Activated T-helper 17 cell treated with anti-CD3 and anti-CD28 coated beads, Interleukin-2, amount 50 U/mL, for 72 hours (primary cell): ENCODE data around the gene LYSMD1. TPM values are rescaled to one million over a fixed set of nuclear protein-coding genes. Genes with fewer than 3 reads are reported as not detected.

Source experiments
- ATAC-seq: fragments of 150-1000 bp; cut with Tn5 transposase; replicated peaks from 2 replicates; pipeline ENCODE4 v1.10.0; 2021; ENCODE audit warnings: mild to moderate bottlenecking, moderate library complexity
- H3K27ac Mint-ChIP-seq: one replicate; pipeline ENCODE4 v1.8.0; 2022; ENCODE audit warnings: mixed read lengths
- H3K27me3 Mint-ChIP-seq: one replicate; pipeline ENCODE4 v1.8.0; 2022; ENCODE audit warnings: mixed read lengths
- H3K36me3 Mint-ChIP-seq: one replicate; pipeline ENCODE4 v1.8.0; 2022; ENCODE audit warnings: low read depth, mild to moderate bottlenecking, mixed read lengths
- H3K4me1 Mint-ChIP-seq: one replicate; pipeline ENCODE4 v1.8.0; 2022; ENCODE audit warnings: mixed read lengths
- H3K4me3 Mint-ChIP-seq: one replicate; pipeline ENCODE4 v1.8.0; 2022; ENCODE audit warnings: mild to moderate bottlenecking, mixed read lengths
- H3K9me3 Mint-ChIP-seq: one replicate; pipeline ENCODE4 v1.8.0; 2022; ENCODE audit warnings: mixed read lengths
- total RNA-seq, 2 donors: library from RNA; stranded (reverse); gene quantifications; one replicate each; pipeline ENCODE4 v1.2.3, GENCODE V29; 2022

Gene LYSMD1
- total RNA-seq, 2 donors from 2014 or later, result 7.9 to 15.7 TPM

- Mint-ChIP-seq H3K36me3 (no peaks in the 10 kb centered on the region), H3K4me1 (no peaks in the 10 kb centered on the region), H3K4me3 (no peak overlapping the region), H3K9me3 (no peaks in the 10 kb centered on the region), H3K27ac (no peak overlapping the region), H3K27me3 (peaks cover 3% of the 10 kb centered on the region)
- no peak for ATAC-seq
Observed at GRCh38 chr1:151135433-151136385, 30.0 kb downstream of the LYSMD1 start.

- H3K4me1 Mint-ChIP-seq, result no peaks in the 10 kb centered on the region
- H3K36me3 Mint-ChIP-seq, result no peaks in the 10 kb centered on the region
- H3K27me3 Mint-ChIP-seq, result peaks cover 7% of the 10 kb centered on the region
- H3K4me3 Mint-ChIP-seq, result no peak overlapping the region
- ATAC-seq, result no peak
- no peaks in the 10 kb centered on the region for H3K9me3 Mint-ChIP-seq
- no peak overlapping the region for H3K27ac Mint-ChIP-seq
Observed at GRCh38 chr1:151134991-151135390, 30.7 kb downstream of the LYSMD1 start.

DNA sequence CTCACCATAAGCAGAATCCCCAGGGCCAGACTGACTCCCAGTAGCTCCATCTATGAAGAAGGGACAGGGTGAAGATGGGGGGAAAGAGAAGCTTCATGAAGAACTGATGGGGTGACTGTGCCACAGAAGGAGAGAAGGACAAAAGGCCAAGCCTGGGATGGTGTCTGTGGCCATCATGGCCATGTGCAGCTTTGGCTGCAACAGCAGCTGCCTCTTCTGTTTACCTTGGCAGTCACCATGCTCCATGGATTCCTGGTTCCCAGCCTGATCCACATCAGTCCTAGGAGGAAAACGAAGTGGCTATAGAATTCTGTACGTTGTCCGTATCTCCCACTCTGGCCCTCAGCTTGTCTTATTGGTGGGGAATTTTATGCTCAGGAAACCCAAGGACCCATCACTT lies 31.3 kb downstream of the LYSMD1 start:
- ATAC-seq, result no peak
- Mint-ChIP-seq H3K27ac (no peak overlapping the region), H3K36me3 (no peaks in the 10 kb centered on the region), H3K9me3 (no peaks in the 10 kb centered on the region), H3K4me3 (no peak overlapping the region), H3K4me1 (no peaks in the 10 kb centered on the region), H3K27me3 (peaks cover 7% of the 10 kb centered on the region)

GRCh38 chr1:151133018-151133806 lies 32.5 kb downstream of the LYSMD1 start:
- Mint-ChIP-seq H3K36me3 (no peaks in the 10 kb centered on the region), H3K9me3 (no peaks in the 10 kb centered on the region), H3K4me3 (no peak overlapping the region)

GRCh38 chr1:151132335-151133017 lies 33.2 kb downstream of the LYSMD1 start:
- Mint-ChIP-seq H3K4me1 (no peaks in the 10 kb centered on the region), H3K4me3 (peak overlapping the region; percentile 70), H3K27ac (no peak overlapping the region), H3K36me3 (no peaks in the 10 kb centered on the region), H3K27me3 (peaks cover 7% of the 10 kb centered on the region), H3K9me3 (no peaks in the 10 kb centered on the region)
- no peak for ATAC-seq

More at GRCh38 chr1:151133018-151133806, 32.5 kb downstream of the LYSMD1 start:
- Mint-ChIP-seq H3K4me1 (no peaks in the 10 kb centered on the region), H3K27ac (no peak overlapping the region), H3K27me3 (peaks cover 7% of the 10 kb centered on the region)
- ATAC-seq, result no peak

- peak overlapping the region; percentile 7 for H3K27ac Mint-ChIP-seq
- H3K27me3 Mint-ChIP-seq, result peaks cover 7% of the 10 kb centered on the region
- H3K9me3 Mint-ChIP-seq, result no peaks in the 10 kb centered on the region
- H3K4me3 Mint-ChIP-seq, result peak overlapping the region; percentile 70
- H3K36me3 Mint-ChIP-seq, result no peaks in the 10 kb centered on the region
- no peaks in the 10 kb centered on the region for H3K4me1 Mint-ChIP-seq
- ATAC-seq, result peak; percentile 25
Observed at GRCh38 chr1:151131701-151132334, 33.9 kb downstream of the LYSMD1 start.

DNA sequence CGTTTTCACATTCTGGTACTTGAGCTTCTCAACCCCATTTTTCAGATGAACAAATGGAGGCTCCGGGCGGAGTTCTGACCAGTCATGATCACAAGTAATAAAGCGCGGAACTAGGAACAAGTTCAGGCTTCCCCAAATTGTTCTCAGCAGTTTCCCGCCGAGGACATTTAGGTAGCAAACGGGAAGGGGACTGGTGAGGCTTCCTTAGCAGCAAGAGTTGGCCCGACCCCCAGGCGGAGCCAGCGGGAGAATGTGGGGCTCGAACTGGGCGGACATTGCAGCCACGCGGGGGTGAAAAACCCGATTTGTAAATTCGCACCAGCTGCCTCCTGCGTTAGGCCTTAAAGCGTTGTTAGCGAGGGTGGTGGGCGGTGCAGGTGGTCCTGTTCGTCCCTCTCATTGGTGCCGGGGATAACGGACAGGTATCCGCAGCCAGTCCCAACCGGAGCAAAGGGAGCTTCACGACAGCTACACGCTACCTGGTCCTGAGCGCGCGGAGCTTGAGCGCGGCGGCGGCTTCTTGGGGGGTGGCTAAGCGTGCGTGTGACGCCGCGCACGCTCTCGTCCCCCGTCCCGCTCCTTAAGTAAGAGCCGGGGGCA lies 34.6 kb downstream of the LYSMD1 start:
- H3K9me3 Mint-ChIP-seq, result no peaks in the 10 kb centered on the region
- H3K27me3 Mint-ChIP-seq, result peaks cover 7% of the 10 kb centered on the region
- peak overlapping the region; percentile 7 for H3K27ac Mint-ChIP-seq
- H3K36me3 Mint-ChIP-seq, result no peaks in the 10 kb centered on the region
- ATAC-seq, result peak; percentile 95
- H3K4me1 Mint-ChIP-seq, result no peaks in the 10 kb centered on the region
- H3K4me3 Mint-ChIP-seq, result peak overlapping the region; percentile 70

DNA sequence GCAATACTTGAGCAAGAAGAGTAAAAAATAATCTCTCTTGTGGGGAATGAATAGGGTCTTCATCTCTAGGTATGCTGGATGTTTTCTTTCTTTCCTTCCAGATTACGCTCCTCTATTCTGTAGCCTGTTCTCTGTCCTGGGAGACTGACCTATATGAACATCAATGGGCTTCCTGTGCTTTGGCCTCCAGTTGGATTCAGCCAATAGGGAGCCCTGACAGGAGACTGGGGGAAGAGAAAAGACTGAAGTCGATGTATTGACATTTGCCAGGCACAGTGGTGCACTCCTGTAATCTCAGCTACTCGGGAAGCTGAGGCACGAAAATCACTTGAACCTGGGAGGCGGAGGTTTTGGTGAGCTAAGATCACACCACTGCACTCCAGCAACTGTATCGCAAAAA lies 36.9 kb downstream of the LYSMD1 start:
- H3K36me3 Mint-ChIP-seq, result no peaks in the 10 kb centered on the region
- H3K27ac Mint-ChIP-seq, result no peak overlapping the region
- H3K27me3 Mint-ChIP-seq, result peaks cover 7% of the 10 kb centered on the region
- peaks cover 9% of the 10 kb centered on the region for H3K4me1 Mint-ChIP-seq
- ATAC-seq, result no peak
- H3K9me3 Mint-ChIP-seq, result no peaks in the 10 kb centered on the region
- H3K4me3 Mint-ChIP-seq, result no peak overlapping the region

GRCh38 chr1:151124763-151125403 lies 40.8 kb downstream of the LYSMD1 start:
- H3K4me3 Mint-ChIP-seq, result no peak overlapping the region
- peaks cover 14% of the 10 kb centered on the region for H3K4me1 Mint-ChIP-seq
- H3K27ac Mint-ChIP-seq, result peak overlapping the region; percentile 42
- no peaks in the 10 kb centered on the region for H3K36me3 Mint-ChIP-seq
- H3K9me3 Mint-ChIP-seq, result no peaks in the 10 kb centered on the region
- ATAC-seq, result no peak
- H3K27me3 Mint-ChIP-seq, result no peaks in the 10 kb centered on the region

DNA sequence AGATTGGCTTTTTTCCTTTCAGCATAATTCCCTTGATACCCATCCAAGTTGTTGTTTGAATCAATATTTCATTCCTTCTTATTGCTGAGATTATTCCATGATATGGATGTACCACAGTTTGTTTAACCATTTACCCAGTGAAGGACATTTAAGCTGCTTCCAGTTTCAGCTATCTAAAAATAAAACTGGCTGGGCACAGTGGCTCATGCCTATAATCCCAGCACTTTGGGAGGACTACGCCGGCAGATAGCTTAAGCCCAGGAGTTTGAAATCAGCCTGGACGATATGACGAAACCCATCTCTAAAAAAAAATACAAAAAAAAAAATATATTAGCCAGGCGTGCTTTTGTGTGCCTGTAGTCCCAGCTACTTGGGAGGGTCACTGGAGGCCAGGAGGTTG lies 51.8 kb downstream of the LYSMD1 start:
- no peak overlapping the region for H3K4me3 Mint-ChIP-seq
- H3K4me1 Mint-ChIP-seq, result no peaks in the 10 kb centered on the region
- H3K27ac Mint-ChIP-seq, result no peak overlapping the region
- no peaks in the 10 kb centered on the region for H3K36me3 Mint-ChIP-seq
- no peak for ATAC-seq
- H3K27me3 Mint-ChIP-seq, result no peaks in the 10 kb centered on the region
- H3K9me3 Mint-ChIP-seq, result no peaks in the 10 kb centered on the region

Other genes with a start within 250 kb of the LYSMD1 start
- 10 to 100 TPM; 49.3 to 74.3 TPM for gene SETDB1, start 239.5 kb downstream of the LYSMD1 start, total RNA-seq
- 100 to 1,000 TPM; 114 to 212 TPM for gene CERS2, start 191.1 kb downstream of the LYSMD1 start, total RNA-seq
- gene ANXA9, start 183.6 kb downstream of the LYSMD1 start, total RNA-seq, result under 1 TPM; 0.19 to 0.30 TPM
- gene MINDY1, start 159.0 kb downstream of the LYSMD1 start, total RNA-seq, result 10 to 100 TPM; 10.9 to 22.6 TPM
- gene PRUNE1, start 157.5 kb downstream of the LYSMD1 start, total RNA-seq, result 10 to 100 TPM; 12.5 to 15.3 TPM
- 1 to 10 TPM; 1.4 to 4.5 TPM for gene BNIPL, start 129.3 kb downstream of the LYSMD1 start, total RNA-seq
- 1 to 10 TPM in 1 of 2 donors, under 1 TPM in 1; 0.71 to 1.2 TPM for gene C1orf56, start 118.2 kb downstream of the LYSMD1 start, total RNA-seq
- 100 to 1,000 TPM in 1 of 2 donors, 10 to 100 TPM in 1; 99.7 to 121 TPM for gene CDC42SE1, start 106.3 kb downstream of the LYSMD1 start, total RNA-seq
- gene MLLT11, start 105.5 kb downstream of the LYSMD1 start, total RNA-seq, result 1 to 10 TPM; 1.7 to 4.0 TPM
- gene GABPB2, start 95.1 kb downstream of the LYSMD1 start, total RNA-seq, result 10 to 100 TPM in 1 of 2 donors, 1 to 10 TPM in 1; 5.8 to 11.7 TPM
- gene SEMA6C, start 19.3 kb downstream of the LYSMD1 start, total RNA-seq, result 1 to 10 TPM; 5.4 to 6.3 TPM
- gene TNFAIP8L2, start 9.3 kb downstream of the LYSMD1 start, total RNA-seq, result 10 to 100 TPM; 12.0 to 22.9 TPM
- 10 to 100 TPM; 55.3 to 69.4 TPM for gene SCNM1, start 242 bp upstream of the LYSMD1 start, total RNA-seq
- 1 to 10 TPM in 1 of 2 donors, under 1 TPM in 1; 0.82 to 1.5 TPM for gene TMOD4, start 10.1 kb upstream of the LYSMD1 start, total RNA-seq
- 10 to 100 TPM; 62.2 to 77.9 TPM for gene VPS72, start 24.3 kb upstream of the LYSMD1 start, total RNA-seq
- 10 to 100 TPM; 72.2 to 80.7 TPM for gene PIP5K1A, start 32.6 kb upstream of the LYSMD1 start, total RNA-seq
- 100 to 1,000 TPM; 174 to 196 TPM for gene PSMD4, start 88.8 kb upstream of the LYSMD1 start, total RNA-seq
- gene ZNF687, start 116.4 kb upstream of the LYSMD1 start, total RNA-seq, result 10 to 100 TPM; 24.9 to 29.6 TPM
- gene PI4KB, start 161.5 kb upstream of the LYSMD1 start, total RNA-seq, result 10 to 100 TPM; 70.0 to 76.8 TPM
- 10 to 100 TPM; 48.0 to 86.0 TPM for gene RFX5, start 181.3 kb upstream of the LYSMD1 start, total RNA-seq
- gene SELENBP1, start 206.8 kb upstream of the LYSMD1 start, total RNA-seq, result not detected
- gene PSMB4, start 233.7 kb upstream of the LYSMD1 start, total RNA-seq, result 100 to 1,000 TPM; 329 to 417 TPM